Erythroblast (primary cell): ENCODE results near the gene IVD.

ENCODE experiments used
- GATA1 ChIP-seq: IDR thresholded peaks from 2 replicates; pipeline ENCODE4 v1.6.1; 2011; ENCODE audit warnings: low read depth, mild to moderate bottlenecking, control low read depth, low read length, moderate library complexity
- POLR2A ChIP-seq: IDR thresholded peaks from 2 replicates; pipeline ENCODE4 v1.6.1; 2011; ENCODE audit warnings: mild to moderate bottlenecking, low read length

DNA sequence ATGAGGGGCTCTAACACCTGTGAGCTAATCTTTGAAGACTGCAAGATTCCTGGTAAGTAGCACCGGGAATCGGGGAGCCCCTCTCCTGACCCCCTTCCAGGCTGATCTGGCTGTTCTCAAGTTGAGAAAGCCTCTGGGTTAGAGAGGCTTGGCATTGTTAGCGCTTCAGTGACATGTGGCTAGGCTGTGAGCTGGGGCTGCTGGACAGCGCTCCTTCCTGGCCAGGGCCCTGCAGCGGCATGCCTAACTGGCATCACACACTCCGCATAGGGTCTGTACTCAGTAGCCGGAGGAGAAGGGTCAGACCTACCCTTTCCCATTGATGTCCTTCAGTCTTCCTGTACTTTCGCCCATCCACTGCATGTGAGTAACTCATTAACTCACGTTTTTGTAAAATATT is 7.4 kb downstream of the IVD start:
- no peak for TF ChIP-seq POLR2A
- TF ChIP-seq GATA1 = no peak
